ENCODE data around the gene ARL3.
"Not testable (repeated sequence)": the region's sequence is repeated elsewhere in the genome, so short reads cannot be mapped to it uniquely, and the experiment has no call there.

GRCh38 chr10:102742313-102742712 lies 28.1 kb upstream of the ARL3 start:
- not testable (repeated sequence) for TF ChIP-seq CTCF, POLR2A, POLR2AphosphoS5 (IDR thresholded peaks at IDR 0.05)

Data from gastroesophageal sphincter (tissue), 3 donors.